ENCODE data around the gene OR9G4.

- no peak for TF ChIP-seq CTCF (IDR thresholded peaks at IDR 0.05)
- TF ChIP-seq POLR2A (IDR thresholded peaks at IDR 0.05) = no peak
Measured at GRCh38 chr11:56748597-56748996, at the start of gene OR9G4.
